ENCODE measurements around the gene PPP1R9B. TPM values are rescaled to one million over a fixed set of nuclear protein-coding genes. Genes with fewer than 3 reads are reported as not detected.

The PPP1R9B gene
- total and polyA plus RNA-seq, 4 donors, result 0.90 to 26.1 (median 7.1) TPM

DNA sequence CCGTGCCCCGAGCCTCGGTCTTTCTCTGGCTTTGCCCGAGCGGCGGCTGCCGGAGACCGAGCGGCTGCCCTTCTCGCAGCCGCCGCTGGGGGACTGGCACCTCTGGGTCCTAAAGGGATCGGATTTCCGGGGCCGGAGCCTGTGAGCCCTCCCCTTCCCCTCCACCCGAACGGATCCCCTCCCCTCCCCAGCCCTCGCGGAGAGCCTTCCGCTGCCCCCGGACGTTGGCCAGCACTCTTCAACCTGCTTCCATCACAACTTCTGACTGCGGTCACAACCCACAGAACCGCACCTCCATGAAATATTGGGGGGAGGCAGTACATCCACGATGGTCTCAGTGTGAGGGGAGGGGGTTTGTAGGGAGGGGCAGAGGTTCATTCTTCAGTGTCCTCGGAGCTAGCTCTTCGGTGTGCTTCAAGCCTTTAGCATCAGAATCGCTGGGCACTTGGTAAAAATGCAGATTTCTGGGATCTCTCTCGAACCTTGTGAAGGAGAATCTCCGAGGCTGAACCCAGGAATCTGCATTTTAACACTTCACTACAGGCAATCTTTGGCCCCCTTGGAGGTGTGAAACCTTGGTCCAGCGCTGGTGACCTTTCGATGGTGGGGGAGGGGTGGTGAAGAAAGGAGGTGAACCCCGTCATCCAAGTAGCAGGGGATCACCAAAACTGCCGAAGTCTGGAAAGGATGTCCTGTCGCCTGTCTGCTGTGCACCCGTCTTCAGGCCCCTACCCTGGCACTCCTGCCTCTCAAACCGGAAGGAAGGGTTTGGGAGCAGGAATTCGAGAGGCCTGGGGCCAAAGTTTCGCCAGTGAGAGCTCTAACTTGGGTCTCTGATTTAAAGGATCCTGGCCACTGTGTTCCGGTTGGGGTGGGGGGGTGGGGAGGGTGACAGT, 812 bp upstream of the PPP1R9B start:
- Histone ChIP-seq H3K27ac (ENCODE audit: low read depth in 1 of 2, low read length in 2 of 2) (peak overlapping the region; percentile 79 to 82), H3K27me3 (ENCODE audit: control insufficient read depth in 4 of 4, insufficient read depth in 4 of 4, low read length in 3 of 4) (no peaks in the 10 kb centered on the region), H3K9me3 (ENCODE audit: control insufficient read depth in 4 of 4, low read length in 3 of 4) (no peaks in the 10 kb centered on the region), H3K4me3 (ENCODE audit: low read depth in 1 of 3, low read length in 3 of 3) (peak overlapping the region in 2 of 3 donors; percentile 37 to 73), H3K36me3 (ENCODE audit: control insufficient read depth in 4 of 4, insufficient read depth in 3 of 4, low read depth in 1 of 4, low read length in 3 of 4) (no peaks in the 10 kb centered on the region), H3K4me1 (ENCODE audit: control insufficient read depth in 4 of 4, insufficient read depth in 4 of 4, low read length in 3 of 4) (peaks cover 11 to 48% (median 40%) of the 10 kb centered on the region in 4 donors), H3K9ac (ENCODE audit: low read depth in 1 of 2, low read length in 2 of 2) (peak overlapping the region in 1 of 2 donors; percentile 52)
- 3% methylated on average over 40 of the region's 40 CpGs for WGBS
- TF ChIP-seq, protein P1, sequence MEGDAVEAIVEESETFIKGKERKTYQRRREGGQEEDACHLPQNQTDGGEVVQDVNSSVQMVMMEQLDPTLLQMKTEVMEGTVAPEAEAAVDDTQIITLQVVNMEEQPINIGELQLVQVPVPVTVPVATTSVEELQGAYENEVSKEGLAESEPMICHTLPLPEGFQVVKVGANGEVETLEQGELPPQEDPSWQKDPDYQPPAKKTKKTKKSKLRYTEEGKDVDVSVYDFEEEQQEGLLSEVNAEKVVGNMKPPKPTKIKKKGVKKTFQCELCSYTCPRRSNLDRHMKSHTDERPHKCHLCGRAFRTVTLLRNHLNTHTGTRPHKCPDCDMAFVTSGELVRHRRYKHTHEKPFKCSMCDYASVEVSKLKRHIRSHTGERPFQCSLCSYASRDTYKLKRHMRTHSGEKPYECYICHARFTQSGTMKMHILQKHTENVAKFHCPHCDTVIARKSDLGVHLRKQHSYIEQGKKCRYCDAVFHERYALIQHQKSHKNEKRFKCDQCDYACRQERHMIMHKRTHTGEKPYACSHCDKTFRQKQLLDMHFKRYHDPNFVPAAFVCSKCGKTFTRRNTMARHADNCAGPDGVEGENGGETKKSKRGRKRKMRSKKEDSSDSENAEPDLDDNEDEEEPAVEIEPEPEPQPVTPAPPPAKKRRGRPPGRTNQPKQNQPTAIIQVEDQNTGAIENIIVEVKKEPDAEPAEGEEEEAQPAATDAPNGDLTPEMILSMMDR (IDR thresholded peaks at IDR 0.05; ENCODE audit: low read depth, low read length, missing input control), result peak; percentile 67
- TF ChIP-seq JUND (IDR thresholded peaks at IDR 0.05) (no peak), RAD21 (IDR thresholded peaks at IDR 0.05) (peak in 1 of 2 donors; percentile 41), HNF4A (conservative IDR thresholded peaks at IDR 0.05) (peak in 1 of 2 donors; percentile 30), FOXA2 (IDR thresholded peaks at IDR 0.05) (no peak), TAF1 (conservative IDR thresholded peaks at IDR 0.05) (no peak), FOXA1 (IDR thresholded peaks at IDR 0.05) (no peak), SP1 (IDR thresholded peaks at IDR 0.05) (no peak), RXRA (IDR thresholded peaks at IDR 0.05) (no peak), GABPA (IDR thresholded peaks at IDR 0.05 in 1 of 2, conservative IDR thresholded peaks at IDR 0.05 in 1 of 2) (peak in 1 of 2 donors; percentile 71), EGR1 (IDR thresholded peaks at IDR 0.05; ENCODE audit: low read depth in 2 of 2) (peak in 1 of 2 donors; percentile 6), HNF4G (IDR thresholded peaks at IDR 0.05) (no peak)
- TF ChIP-seq, protein P2, sequence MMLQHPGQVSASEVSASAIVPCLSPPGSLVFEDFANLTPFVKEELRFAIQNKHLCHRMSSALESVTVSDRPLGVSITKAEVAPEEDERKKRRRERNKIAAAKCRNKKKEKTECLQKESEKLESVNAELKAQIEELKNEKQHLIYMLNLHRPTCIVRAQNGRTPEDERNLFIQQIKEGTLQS (IDR thresholded peaks at IDR 0.05), result no peak
- TF ChIP-seq, protein P3, sequence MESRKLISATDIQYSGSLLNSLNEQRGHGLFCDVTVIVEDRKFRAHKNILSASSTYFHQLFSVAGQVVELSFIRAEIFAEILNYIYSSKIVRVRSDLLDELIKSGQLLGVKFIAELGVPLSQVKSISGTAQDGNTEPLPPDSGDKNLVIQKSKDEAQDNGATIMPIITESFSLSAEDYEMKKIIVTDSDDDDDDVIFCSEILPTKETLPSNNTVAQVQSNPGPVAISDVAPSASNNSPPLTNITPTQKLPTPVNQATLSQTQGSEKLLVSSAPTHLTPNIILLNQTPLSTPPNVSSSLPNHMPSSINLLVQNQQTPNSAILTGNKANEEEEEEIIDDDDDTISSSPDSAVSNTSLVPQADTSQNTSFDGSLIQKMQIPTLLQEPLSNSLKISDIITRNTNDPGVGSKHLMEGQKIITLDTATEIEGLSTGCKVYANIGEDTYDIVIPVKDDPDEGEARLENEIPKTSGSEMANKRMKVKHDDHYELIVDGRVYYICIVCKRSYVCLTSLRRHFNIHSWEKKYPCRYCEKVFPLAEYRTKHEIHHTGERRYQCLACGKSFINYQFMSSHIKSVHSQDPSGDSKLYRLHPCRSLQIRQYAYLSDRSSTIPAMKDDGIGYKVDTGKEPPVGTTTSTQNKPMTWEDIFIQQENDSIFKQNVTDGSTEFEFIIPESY (IDR thresholded peaks at IDR 0.05), result no peak
- DNase-seq (ENCODE audit: low spot score), result peak; percentile 86

DNA sequence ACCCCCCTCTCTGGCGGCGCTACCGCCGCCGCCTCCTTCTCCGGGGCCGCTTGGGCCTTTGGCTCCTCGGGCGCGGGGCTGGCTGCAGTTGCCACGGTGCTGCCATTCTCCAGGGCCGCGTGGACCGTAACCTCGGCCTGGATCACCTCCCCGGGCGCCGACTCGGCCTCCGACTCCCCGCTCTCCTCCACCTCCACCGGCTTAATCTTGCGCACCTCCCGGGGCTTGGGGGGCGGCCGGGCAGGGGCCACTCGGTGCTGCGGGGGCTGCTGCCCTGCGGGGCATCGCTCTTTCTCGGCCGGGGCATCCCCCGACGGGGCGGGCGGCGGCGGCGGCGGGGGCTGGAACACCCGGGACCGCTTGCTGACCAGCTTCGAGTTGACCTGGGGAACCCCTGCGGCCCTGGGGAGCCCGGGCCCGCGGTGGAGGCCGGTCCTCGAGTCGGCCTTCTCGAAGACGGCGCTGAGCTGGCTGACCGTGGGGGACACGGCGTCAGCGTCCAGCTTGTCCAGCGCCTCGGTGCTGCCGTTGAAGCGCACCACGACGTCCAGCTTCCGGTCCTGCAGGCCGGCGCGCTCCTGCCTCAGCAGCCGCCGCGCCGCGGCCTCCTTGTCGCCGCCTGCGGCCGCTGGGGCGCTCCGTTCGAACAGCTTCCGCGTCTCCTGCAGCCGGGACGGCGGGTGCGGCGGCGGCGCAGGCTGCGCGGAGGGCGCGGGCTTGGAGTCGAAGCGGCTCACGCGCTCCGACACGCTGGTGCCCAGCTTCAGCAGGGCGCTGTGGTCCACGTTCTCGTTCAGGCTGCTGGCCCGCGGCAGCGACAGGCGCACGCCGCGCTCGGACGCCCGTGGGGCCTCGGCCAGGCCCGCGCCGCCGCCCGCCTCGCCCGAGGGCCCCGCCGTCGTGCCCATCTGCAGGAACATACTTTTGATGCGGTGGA, 792 bp downstream of the PPP1R9B start:
- H3K27me3 ChIP-seq (ENCODE audit: control insufficient read depth in 4 of 4, insufficient read depth in 4 of 4, low read length in 3 of 4), result no peaks in the 10 kb centered on the region
- peak overlapping the region in 2 of 3 donors; percentile 63 to 73 for H3K4me3 ChIP-seq (ENCODE audit: low read depth in 1 of 3, low read length in 3 of 3)
- DNase-seq (ENCODE audit: low spot score), result peak; percentile 64
- H3K36me3 ChIP-seq (ENCODE audit: control insufficient read depth in 4 of 4, insufficient read depth in 3 of 4, low read depth in 1 of 4, low read length in 3 of 4), result no peaks in the 10 kb centered on the region
- H3K4me1 ChIP-seq (ENCODE audit: control insufficient read depth in 4 of 4, insufficient read depth in 4 of 4, low read length in 3 of 4), result peaks cover 24 to 61% (median 55%) of the 10 kb centered on the region in 4 donors
- 7% methylated on average over 123 of the region's 123 CpGs for WGBS
- H3K27ac ChIP-seq (ENCODE audit: low read depth in 1 of 2, low read length in 2 of 2), result peak overlapping the region; percentile 79 to 80
- TF ChIP-seq, protein P1 (IDR thresholded peaks at IDR 0.05; ENCODE audit: low read depth, low read length, missing input control), result peak; percentile 10
- TF ChIP-seq SP1 (IDR thresholded peaks at IDR 0.05), result no peak
- no peak for TF ChIP-seq FOXA1 (IDR thresholded peaks at IDR 0.05)
- peak overlapping the region in 1 of 2 donors; percentile 50 for H3K9ac ChIP-seq (ENCODE audit: low read depth in 1 of 2, low read length in 2 of 2)
- no peaks in the 10 kb centered on the region for H3K9me3 ChIP-seq (ENCODE audit: control insufficient read depth in 4 of 4, low read length in 3 of 4)

Measured in liver (tissue), 9 donors.